Measurements from ENCODE around the gene PAQR4.

Gene PAQR4

DNA sequence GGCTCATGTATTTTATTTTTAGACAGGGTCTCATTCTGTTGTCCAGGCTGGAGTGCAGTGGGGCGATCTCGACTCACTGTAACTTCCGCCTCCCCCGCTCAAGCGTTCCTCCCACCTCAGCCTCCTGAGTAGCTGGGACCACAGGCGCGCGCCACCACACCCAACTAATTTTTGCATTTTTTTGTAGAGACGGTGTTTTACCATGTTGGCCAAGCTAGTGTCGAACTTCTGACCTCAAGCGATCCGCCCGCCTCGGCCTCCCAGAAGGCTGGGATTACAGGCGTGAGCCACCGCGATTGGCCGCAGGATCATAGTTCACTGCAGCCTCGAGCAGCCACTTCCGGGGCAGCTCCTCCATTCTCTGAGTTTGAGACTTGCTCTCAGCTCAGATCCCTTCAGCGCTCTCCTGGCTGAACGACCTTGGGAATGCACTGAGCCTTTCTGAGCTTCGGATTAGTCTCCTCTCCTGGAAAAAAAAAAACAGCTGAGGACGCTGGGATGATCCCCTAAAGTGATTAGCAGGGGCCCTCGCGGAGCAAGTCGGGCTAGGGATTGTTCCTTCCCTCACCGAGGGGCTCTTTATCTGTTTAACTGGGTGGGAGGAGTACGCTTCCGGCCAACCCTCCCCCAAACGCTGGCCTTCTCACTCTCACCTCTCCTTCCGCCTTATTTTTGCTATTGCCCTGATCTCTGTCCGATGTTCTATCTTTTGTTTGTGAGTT lies 12.2 kb downstream of the PAQR4 start:
- no peak for DNase-seq (ENCODE audit: low read depth)

GRCh38 chr16:2981899-2982250 lies 12.7 kb downstream of the PAQR4 start:
- DNase-seq (ENCODE audit: low read depth), result no peak

GRCh38 chr16:2982402-2982801 lies 13.3 kb downstream of the PAQR4 start:
- DNase-seq (ENCODE audit: low read depth), result no peak

- peak; percentile 59 for DNase-seq (ENCODE audit: low read depth)
These were observed 14.6 kb downstream of the PAQR4 start for GRCh38 chr16:2983706-2984136.

DNA sequence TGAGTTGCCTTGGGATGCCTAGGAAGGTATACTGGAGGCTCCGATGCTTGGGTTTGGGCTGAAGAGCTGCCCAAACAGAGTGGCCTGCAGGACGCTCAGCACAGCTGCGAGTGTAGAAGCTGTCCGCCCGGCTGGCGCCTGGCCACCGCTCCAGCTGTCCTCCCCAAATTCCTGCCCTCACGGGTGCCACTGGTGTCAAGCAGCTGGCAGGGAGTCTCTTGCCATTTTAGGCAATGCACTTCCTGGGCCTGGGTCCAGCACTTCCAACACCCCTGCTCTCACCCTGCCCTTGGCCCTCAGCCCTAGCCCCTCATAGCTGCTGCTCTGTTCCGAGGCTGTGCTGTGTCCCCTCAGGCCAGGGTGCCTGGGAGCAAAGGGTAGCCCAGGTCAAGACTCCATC lies 16.3 kb downstream of the PAQR4 start:
- DNase-seq (ENCODE audit: low read depth), result no peak

DNA sequence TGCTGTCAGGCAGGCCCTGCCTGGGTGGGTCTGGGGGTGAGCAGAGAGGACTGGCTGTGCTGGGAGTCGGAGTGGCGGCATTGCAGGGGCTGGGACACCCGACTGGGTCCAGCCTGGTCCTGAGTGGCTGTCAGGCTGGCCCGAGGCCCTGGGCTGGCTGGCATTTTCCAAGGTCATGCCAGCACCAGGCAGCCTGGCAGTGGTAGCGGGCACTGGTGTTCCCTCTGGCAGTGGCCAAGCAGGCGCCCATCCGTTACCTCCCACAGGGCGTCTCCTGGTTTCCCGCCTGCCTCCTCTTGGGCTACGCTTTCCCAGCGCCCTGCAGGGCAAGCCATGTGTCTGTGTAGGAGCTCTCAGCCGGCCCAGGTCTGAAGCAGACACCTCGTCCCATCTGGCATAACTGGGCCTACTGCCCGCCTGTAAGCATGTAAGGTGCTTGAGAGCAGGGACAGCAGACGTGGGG lies 16.8 kb downstream of the PAQR4 start:
- no peak for DNase-seq (ENCODE audit: low read depth)

GRCh38 chr16:2986623-2987188 lies 17.6 kb downstream of the PAQR4 start:
- DNase-seq (ENCODE audit: low read depth), result no peak

- no peak for DNase-seq (ENCODE audit: low read depth)
These were observed 18.1 kb downstream of the PAQR4 start for GRCh38 chr16:2987286-2987685.

DNA sequence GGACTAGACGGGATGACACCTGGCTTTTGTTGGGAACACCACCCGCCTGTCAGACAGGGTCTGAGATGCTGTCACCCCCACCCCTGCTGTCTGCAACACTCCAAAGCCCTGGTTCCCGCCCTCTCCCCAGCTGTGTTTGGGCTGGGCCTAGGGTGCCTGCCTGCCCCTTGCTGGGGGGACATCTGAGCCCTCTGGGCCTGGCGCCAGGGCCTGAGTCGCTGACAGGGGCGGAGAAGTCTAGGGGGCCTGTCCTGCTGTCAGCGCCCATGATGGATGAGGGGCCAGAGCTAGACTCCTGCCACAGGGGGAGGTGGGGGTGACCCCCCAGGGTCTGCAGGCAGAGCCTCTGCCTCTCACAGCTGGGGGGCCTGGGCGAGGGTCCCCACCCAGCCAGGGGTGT lies 18.7 kb downstream of the PAQR4 start:
- no peak for DNase-seq (ENCODE audit: low read depth)

- no peak for DNase-seq (ENCODE audit: low read depth)
These were observed 19.5 kb downstream of the PAQR4 start for GRCh38 chr16:2988590-2989099.

- no peak for DNase-seq (ENCODE audit: low read depth)
These were observed 21.7 kb downstream of the PAQR4 start for GRCh38 chr16:2990891-2991290.

GRCh38 chr16:2991566-2992261 lies 22.6 kb downstream of the PAQR4 start:
- no peak for DNase-seq (ENCODE audit: low read depth)

DNA sequence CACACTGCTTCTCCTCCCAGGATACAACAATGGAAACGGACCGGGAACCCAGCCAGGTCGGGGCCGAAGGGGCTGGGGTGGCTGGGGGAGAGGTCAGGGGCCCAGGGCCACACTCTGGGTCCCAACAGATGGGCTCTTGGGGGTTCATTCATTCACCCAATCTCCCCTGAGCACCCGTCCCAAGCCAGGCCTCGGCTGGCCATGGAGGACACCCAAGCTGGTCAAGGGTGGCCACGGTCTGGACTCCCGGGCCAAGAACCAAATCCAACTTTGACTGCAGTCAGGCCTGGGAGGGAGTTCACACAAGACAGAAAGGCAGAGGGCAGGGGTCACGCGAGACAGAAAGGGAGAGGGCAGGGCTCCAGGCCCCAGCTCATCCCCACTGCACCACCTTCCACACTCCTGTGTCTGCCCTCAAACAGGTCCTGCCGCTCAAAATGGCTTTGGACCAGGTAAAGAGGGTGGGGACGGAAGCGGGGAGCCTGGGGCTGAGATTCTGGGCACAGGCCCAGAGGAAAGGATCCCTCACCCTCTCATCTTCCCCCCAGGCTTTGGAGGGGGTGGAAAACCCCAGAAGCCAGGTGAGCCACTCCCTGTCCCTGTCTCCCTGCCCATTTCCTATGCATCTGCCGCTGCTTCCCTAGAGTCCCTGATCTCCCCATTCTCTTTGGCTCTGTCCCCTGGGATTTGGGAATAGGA lies 23.4 kb downstream of the PAQR4 start:
- DNase-seq (ENCODE audit: low read depth), result no peak

DNA sequence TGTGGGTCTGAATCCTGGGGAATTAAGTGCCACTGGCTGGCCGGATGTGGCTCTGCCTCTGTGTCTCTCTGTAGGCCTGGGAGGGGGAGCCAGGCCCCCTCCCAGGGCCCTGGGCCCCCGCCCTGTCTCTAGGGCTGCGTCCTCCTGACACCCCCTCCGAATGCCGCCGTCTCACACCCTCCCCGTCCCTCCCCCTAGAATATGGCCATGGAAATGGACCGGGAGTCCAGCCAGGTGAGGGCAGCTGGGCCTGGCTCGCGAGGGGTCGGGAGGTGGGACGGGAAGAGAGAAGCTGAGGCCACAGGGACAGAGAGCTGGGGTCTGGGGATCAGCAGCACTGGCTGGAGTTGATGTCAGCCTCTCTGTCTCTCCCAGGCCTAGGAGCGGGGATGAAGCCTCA lies 27.1 kb downstream of the PAQR4 start:
- DNase-seq (ENCODE audit: low read depth), result no peak

GRCh38 chr16:2999929-3000328 lies 30.8 kb downstream of the PAQR4 start:
- no peak for DNase-seq (ENCODE audit: low read depth)

- no peak for DNase-seq (ENCODE audit: low read depth)
These were observed 31.4 kb downstream of the PAQR4 start for GRCh38 chr16:3000540-3000939.

- no peak for DNase-seq (ENCODE audit: low read depth)
These were observed 32.2 kb downstream of the PAQR4 start for GRCh38 chr16:3001316-3001715.

- peak; percentile 97 for DNase-seq (ENCODE audit: low read depth)
These were observed 34.6 kb downstream of the PAQR4 start for GRCh38 chr16:3003582-3004270.

DNA sequence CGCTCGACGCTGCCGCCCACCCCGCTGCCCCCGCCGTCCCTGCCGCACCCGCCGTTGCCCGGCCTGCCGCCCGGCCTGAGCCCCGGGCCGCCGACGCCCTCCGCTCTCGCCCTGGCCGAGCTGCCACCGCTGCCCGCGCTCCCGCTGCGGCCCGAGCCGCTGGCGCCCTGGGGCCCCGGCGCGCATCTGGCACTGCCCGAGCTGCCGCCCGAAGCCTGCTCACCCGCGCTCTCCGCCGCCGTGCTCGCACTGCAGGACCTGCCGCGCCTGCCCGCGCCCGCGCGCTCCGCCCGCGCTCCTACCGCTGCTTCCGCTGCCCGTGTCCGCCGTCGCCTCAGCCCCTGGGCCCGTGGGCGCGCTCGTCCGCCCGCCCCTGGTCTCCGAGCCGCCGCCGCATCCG lies 35.2 kb downstream of the PAQR4 start:
- DNase-seq (ENCODE audit: low read depth), result no peak

DNA sequence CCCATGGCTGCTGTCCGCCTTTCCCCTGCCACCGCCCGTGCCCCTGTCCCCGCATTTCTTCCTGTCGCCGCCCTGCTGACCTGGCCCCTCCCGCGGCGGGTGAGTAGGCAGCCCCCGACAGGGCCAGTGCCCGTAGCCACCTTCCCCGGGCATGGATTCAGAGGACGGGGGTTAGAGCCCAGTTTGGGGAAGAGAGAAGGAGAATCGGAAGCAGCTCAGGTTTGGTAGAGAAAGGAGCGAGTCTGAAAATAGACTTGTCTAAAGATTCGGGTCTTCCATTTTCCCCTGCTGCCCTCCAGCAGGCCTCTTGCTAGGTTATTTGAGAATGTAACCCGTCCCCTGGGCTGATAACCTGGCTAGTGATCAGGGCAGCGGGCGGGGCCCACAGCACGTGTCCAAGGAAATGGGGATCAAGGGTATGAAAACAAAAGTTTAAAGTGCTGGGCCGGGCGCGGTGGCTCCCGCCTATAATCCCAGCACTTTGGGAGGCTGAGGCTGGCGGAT lies 35.7 kb downstream of the PAQR4 start:
- DNase-seq (ENCODE audit: low read depth), result no peak

- DNase-seq (ENCODE audit: low read depth), result no peak
These were observed 38.2 kb downstream of the PAQR4 start for GRCh38 chr16:3007059-3007956.

Measured in GM04504 (cell line).